Measurements from ENCODE around the gene GASK1A.
"Not testable (repeated sequence)": the region's sequence is repeated elsewhere in the genome, so short reads cannot be mapped to it uniquely, and the experiment has no call there.

Gene GASK1A

DNA sequence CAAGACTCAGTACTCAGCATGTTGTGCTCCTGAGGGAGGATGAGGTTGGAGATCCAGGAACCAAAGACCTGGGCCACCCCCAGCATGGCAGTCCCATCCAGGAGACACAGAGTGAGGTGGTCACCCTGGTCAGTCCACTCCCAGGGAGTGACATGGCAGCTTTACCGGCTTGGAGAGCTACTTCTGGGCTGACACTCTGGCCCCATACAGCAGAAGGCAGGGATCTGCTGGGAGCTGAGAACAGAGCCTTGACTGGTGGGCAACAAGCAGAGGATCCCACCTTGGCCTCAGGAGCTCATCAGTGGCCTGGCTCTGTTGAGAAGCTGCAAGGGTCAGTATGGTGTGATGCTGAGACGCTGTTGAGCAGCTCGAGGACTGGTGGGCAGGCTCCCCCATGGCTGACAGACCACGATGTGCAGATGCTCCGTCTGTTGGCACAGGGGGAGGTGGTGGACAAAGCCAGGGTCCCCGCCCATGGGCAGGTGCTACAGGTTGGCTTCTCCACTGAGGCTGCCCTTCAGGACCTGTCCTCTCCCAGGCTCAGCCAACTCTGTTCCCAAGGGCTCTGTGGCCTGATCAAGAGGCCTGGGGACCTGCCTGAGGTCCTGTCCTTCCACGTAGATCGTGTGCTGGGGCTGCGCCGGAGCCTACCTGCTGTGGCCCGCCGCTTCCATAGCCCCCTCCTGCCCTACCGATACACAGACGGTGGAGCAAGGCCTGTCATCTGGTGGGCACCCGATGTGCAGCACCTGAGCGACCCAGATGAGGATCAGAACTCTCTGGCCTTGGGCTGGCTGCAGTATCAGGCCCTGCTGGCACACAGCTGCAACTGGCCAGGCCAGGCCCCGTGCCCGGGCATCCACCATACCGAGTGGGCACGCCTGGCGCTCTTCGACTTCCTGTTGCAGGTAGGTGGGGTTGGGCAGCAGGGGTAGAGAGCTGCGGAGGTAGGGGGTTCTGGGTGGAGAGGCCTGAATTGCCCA lies 53.8 kb downstream of the GASK1A start:
- DNase-seq: no peak

- DNase-seq: no peak
Observed at GRCh38 chr3:43034200-43034599, 55.1 kb downstream of the GASK1A start.

DNA sequence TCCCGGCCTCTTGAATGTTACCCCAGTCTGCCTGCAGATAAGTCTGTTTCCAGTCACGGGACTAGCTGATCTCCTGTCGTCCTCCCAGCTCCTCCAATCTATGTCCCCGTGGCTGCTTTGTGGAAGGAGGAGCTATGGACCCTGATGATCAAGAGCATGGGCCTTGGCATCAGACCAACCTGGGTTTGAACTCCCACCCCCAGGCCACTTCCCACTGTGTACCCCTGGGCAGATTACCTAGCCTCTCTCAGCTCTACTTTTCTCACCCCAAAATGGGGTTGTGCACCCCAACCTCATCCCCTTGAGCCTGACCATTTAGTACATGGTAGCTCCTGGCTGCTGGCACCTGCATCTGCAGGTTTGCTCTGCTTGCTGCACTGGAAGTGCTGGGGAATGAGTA lies 55.8 kb downstream of the GASK1A start:
- no peak for DNase-seq

DNA sequence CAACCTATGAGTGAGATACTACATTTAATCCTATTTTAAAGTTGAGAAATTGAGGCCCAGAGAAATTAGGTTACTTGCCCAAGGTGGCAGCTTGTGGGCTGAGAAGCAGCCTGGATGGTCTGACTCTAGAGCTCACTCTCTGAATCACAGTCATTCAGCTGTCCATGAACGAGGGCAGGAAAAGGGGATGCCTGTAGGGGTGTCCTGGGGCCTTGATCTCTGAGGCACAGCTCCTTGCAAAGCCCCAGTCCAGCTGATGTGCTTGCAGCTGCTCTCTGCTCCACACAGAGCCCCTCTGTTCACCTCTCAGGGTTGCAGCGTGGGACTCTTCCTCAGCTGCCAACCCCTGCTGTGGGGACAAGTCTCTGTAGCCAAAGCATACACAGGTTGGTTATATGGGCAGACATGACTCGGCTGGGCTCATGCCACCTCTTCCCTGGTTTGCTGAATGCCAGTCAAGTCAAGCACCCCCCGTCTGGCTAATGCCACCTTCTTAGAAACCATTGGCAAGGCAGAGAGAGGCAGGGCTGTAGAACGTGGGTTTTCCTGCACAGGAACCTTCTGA lies 56.8 kb downstream of the GASK1A start:
- no peak for DNase-seq

- no peak for DNase-seq
Observed at GRCh38 chr3:43036621-43037423, 57.7 kb downstream of the GASK1A start.

DNA sequence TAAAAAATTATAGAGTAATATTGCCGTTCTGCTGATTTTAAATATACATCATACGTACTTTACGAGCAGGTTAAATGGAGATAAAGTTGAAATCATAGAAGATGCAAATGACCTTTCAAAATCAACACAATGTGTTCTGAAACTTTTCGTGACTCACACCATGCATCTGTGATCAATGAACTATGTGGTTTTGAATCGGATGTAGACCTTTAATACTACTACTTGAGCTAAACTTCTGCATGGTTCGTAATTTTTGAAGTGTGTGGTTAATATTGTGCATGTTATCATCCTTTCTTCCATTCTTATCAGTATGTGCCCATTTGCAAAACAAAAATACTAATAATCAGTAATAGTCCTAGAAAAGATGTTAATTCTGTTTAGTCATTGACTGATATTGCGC lies 58.9 kb downstream of the GASK1A start:
- DNase-seq: no peak

DNA sequence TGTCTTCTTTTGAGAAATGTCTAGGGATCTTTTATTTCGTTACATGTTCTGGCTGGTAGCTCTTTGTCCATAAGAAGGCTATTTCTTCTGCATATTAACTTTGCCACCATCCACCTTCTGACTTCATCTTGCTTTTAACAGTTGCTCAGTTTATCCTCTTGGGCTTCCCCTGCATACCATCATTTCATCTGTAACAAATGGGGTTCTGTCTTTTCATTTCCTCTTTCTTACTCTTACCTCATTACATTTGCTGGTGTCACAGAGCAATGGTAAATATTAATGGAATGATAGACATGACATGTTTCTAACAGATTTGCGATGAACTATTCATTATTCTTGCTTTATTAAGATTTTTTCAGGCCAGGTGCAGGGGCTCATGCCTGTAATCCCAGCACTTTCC lies 62.4 kb downstream of the GASK1A start:
- no peak for DNase-seq

DNA sequence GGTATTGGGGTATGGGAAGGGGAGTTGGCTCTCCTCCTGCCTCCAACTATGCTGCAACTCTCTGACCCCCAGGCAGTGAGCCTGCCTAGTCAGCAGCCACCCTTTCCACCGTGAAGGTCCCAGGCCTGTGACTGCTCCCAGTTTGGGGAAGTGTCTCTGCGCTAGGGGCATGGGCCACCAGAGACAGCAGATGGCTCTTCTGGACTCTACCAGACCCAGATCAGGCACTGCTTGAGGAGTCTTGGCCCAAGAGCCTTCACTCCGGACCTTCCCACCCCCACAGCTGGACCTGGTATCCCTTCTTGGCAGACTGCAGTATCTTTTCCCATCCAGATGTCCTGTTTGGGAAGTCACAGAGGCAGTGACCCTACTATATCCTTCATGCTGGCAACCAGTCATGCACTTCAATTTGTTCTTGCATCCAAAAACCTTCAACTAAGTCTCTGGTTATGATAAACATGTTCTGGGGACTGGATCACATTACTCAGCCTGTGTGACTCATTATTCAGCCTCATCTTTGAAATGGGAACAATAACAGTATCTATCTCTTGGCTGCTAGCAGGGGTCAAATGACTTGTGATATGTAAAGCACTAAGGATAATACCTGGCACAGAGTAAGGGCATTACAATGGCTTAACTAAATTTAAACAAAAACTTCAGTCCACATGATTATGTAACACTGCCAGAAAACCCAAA lies 64.1 kb downstream of the GASK1A start:
- DNase-seq: no peak

DNA sequence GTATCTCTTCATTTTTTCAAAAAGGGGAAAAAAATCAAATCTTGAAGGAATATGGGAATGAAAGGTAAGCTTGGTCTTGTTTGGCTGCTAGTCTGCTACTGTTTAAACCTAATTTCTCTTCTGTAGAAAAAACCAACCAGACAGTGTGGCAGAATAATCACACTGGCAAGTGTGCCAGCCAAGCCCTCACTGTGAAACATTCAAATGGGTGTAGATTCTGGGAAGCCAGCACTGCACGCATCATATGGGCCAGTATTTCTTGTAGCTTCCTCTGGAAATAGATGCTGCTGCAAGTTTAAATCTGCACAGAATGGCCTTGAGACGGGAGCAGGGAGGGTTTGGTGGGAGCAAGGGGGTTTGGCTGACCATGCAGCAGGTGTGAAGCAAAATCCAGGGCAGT lies 64.7 kb downstream of the GASK1A start:
- no peak for DNase-seq

DNA sequence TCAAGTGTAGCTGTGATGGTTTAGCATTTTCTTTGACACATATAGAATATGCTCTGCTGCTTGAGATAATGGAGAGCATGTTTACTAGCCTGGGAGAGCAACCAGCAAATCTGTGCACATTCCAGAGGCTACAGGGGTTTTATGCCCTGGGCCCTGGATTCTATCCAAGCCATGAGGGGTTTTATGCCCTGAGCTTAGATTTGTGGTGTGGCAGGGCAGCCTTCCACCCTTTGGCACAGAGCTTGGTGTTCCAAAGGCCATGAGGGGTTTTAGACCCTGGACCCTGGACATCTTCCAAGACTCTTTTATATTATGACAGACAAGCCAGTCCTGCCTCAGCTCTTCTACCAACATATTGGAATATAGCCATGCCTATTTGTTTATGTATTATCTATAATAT lies 66.0 kb downstream of the GASK1A start:
- DNase-seq: not testable (repeated sequence)

DNA sequence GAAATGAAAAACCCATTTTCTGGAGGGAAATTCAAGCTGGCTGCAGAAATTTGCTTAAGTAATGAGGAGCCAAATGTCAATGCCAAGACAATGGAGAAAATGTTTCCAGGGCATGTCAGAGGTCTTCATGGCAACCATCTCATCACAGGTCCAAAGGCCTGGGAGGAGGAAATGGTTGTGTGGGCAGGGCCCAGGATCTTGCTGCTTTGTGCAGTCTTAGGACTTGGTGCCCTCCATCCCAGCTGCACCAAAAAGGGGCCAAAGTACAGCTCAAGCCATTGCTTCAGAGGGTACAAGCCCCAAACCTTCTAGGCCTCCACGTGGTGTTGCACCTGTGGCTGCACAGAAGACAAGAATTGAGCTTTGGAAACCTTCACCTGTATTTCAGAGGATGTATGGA lies 67.5 kb downstream of the GASK1A start:
- no peak for DNase-seq

GRCh38 chr3:43048470-43048869 lies 69.4 kb downstream of the GASK1A start:
- DNase-seq: no peak

DNA sequence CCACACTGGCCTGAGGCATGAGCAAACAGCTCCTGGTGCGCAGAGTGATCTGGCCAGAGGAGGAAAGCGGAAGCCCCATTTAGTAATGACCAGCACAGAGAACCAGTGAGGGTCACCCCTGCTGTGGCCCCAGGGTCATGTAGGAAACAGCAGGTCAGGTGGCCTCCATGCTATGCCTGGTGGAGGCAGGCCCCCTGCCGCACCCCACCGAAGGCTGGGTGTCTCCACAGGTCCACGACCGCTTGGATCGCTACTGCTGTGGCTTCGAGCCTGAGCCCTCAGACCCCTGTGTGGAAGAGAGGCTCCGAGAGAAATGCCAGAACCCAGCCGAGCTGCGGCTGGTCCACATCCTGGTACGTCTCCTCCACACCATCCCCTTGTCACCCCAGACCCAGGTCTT lies 74.2 kb downstream of the GASK1A start:
- DNase-seq: no peak

DNA sequence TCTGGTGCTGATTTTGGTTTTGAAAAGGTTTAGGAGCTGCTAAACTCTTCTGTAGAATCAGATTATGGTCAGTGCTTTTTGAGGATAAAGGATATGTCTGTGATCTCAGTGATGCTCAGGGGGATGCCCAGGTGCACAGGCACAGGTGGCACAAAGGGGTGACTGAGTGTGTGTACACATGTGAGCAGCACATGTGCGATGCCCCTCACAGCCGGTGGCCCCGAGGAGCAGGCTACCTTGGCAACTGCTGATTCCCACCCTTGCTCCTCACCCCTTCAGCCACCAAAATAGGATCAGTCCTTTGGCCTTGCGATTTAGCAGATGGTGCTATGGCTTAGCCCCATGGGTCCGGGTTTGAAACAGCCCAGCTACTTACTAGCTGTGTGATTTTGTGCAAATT lies 75.6 kb downstream of the GASK1A start:
- no peak for DNase-seq

DNA sequence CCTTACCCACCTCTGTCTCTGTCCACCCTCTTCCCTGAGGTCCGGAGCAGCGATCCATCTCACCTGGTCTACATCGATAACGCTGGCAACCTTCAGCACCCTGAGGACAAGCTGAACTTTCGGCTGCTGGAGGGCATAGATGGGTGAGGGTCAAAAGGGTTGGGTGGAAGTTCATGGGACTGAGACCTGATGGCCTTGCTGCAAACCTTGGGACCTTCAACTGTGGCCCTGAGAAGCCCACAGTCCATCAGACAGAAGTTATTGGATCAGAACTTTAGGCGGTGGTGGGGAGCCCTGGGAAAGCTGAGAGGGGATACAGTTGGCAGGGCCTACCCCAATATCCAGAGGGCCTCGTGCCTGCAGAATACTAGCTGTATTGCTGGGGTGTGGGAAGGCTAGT lies 76.3 kb downstream of the GASK1A start:
- no peak for DNase-seq

DNA sequence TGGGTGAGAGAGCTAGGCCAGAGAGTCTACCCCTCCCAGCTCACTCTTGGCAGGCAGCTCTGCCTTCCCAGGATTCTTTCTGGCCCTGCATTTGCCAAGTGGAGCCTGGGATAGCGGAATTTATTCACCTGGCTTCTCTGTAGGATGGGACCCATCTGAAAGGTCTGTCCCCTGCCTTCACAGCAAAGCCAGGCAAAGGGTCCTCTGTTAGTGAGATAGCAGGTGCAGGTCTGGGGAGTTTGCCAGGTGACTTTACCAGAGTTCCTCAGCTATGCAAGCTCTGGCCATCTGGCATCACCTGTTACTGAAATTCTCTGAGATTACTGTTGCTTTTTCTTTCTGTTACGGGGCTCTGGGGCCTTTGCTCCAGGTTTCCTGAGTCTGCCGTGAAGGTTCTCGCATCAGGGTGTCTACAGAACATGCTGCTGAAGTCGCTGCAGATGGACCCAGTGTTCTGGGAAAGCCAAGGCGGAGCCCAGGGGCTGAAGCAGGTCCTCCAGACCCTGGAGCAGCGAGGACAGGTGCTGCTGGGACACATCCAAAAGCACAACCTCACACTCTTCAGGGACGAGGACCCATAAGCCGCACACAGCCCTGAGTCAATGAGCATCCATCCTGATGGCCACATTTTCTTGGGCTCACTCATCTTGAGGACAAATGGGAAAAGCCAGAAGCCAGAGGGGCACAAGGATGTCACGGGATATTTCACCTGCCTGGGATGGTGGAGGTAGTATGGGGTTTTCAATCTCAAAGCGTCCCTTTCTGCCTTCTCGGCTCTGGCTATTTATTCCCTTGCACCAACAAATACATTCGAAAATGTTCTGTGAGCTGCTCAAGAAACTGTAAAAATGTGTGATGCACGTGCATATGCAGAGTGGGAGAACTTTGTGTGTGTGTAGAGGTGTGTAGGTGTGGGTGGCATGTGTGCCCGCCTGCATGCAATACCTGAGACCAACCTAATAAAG lies 77.0 kb downstream of the GASK1A start:
- DNase-seq: no peak

DNA sequence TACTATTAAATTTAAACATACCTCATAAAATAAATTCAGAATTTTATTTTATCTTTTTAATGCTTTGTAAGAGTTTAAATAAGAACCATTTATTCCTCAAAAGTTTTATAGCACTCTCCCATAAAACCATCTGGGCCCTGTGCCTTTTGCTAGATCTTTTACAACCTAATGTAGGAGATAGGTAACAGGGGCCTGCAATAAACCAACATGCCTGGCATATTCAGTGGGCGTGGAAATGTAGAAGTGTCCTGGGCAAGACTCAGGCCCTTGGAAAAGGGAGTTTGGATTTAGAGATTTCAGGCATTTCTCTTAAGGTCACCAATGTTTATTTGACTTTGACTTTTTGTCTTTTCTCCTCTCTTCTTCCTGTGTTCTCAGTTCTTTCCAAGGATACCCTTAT lies 80.3 kb downstream of the GASK1A start:
- no peak for DNase-seq

- no peak for DNase-seq
Observed at GRCh38 chr3:43061101-43061895, 82.2 kb downstream of the GASK1A start.

DNA sequence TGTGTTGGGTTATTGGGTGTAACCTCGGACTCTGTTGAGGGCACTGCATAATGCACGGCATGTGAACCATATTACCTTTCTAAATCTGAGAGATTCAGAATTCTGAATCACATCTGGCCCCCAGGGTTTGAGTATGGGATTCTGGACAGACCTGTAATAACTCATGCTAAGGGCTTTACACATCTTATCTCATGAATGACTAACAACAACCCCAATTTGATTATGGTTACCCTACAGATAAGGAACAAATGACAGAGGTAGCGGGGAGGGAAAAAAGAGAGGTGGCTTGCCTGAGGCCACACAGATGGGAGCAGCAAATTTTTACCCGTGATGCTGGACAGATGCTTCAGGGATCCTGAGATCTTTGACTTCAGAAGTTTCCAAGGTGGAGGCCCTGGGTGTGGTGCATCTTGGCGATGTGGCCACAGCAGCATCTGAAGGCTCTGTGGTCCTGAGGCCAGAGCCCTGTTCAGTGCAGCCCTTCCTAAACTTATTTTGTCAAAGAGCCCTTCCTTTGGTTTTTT lies 83.0 kb downstream of the GASK1A start:
- DNase-seq: no peak

- DNase-seq: peak; percentile 93
Observed at GRCh38 chr3:43062564-43063040, 83.5 kb downstream of the GASK1A start.

DNA sequence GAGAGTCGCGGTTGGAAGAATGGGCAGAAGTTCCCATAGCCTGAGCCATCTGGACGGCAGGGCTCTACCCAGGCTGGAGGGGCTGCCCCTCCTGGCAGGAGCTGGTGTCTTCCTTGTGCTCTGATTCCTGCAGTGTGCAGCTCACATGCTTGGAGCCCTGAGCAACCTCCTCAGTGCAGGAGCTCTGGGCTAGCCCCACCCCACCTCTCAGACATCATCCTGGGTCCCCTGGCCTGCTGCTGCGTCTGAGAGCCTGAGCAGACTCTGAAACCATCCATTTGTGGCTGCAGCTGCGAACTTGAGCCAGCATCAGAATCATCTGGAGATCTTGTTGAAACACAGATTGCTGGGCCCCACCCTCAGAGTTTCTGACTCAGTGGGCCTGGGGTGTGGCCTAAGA lies 84.0 kb downstream of the GASK1A start:
- DNase-seq: no peak

Measured in hematopoietic multipotent progenitor cell treated with erythropoietin and hydrocortisone succinate and interleukin-3 and kit ligand, for 4 days (in vitro differentiated cells).